OCI-LY1 (cell line): ENCODE measurements around the gene SPINT3.

Source experiments
- H2AFZ ChIP-seq: fragments of 200-600 bp; sonication (generic), shearing (Covaris generic); 2 replicates; pipeline ENCODE4 v1.6.0; 2014; ENCODE audit warnings: antibody characterized with exemption, mild to moderate bottlenecking, low read length
- H3F3A ChIP-seq: fragments of 200-600 bp; sonication (generic), shearing (Covaris generic); 2 replicates; pipeline ENCODE4 v1.6.0; 2014; ENCODE audit warnings: mild to moderate bottlenecking, antibody characterized with exemption, low read length, moderate library complexity; ENCODE audit not compliant: insufficient read depth
- H3K27ac ChIP-seq: fragments of 200-600 bp; sonication (generic); 2 replicates; pipeline ENCODE4 v1.5.1; 2014; ENCODE audit warnings: low read length, mixed run types, mild to moderate bottlenecking, low read depth; ENCODE audit not compliant: poor library complexity, severe bottlenecking
- H3K27me3 ChIP-seq: fragments of 200-600 bp; sonication (generic); 2 replicates; pipeline ENCODE4 v1.6.0; 2014; ENCODE audit warnings: antibody characterized with exemption, mild to moderate bottlenecking, low read length, moderate library complexity; ENCODE audit not compliant: insufficient read depth
- H3K36me3 ChIP-seq: fragments of 200-600 bp; sonication (generic); 2 replicates; pipeline ENCODE4 v1.6.1; 2014; ENCODE audit warnings: mild to moderate bottlenecking, antibody characterized with exemption, low read length, moderate library complexity, mixed read lengths; ENCODE audit not compliant: insufficient read depth
- H3K4me1 ChIP-seq: fragments of 200-600 bp; sonication (generic); 2 replicates; pipeline ENCODE4 v1.5.1; 2014; ENCODE audit warnings: mild to moderate bottlenecking, low read length, moderate library complexity; ENCODE audit not compliant: insufficient read depth, severe bottlenecking
- H3K4me2 ChIP-seq: fragments of 200-600 bp; sonication (generic), shearing (Covaris generic); 2 replicates; pipeline ENCODE4 v1.6.1; 2014; ENCODE audit warnings: low read length
- H3K4me3 ChIP-seq: fragments of 200-600 bp; sonication (generic); 2 replicates; pipeline ENCODE4 v1.5.1; 2014; ENCODE audit warnings: low read length, low read depth, mild to moderate bottlenecking, mixed read lengths; ENCODE audit not compliant: poor library complexity, severe bottlenecking
- H3K79me2 ChIP-seq: fragments of 200-600 bp; shearing (Covaris generic); 2 replicates; pipeline ENCODE4 v1.6.1; 2016; ENCODE audit warnings: mixed run types, low read length, mixed read lengths; ENCODE audit not compliant: insufficient read depth
- H3K9ac ChIP-seq: fragments of 200-600 bp; sonication (generic), shearing (Covaris generic); 2 replicates; pipeline ENCODE4 v1.6.1; 2014; ENCODE audit warnings: mild to moderate bottlenecking, low read length, mixed read lengths
- H3K9me2 ChIP-seq: fragments of 200-600 bp; sonication (generic), shearing (Covaris generic); 2 replicates; pipeline ENCODE4 v1.6.1; 2014; ENCODE audit warnings: low read depth, mild to moderate bottlenecking, low read length, mixed read lengths
- H3K9me3 ChIP-seq: fragments of 200-600 bp; shearing (Covaris generic); 2 replicates; pipeline ENCODE4 v1.6.1; 2014; ENCODE audit warnings: low read length, mixed read lengths
- H4K20me1 ChIP-seq: fragments of 200-600 bp; sonication (generic), shearing (Covaris generic); 2 replicates; pipeline ENCODE4 v1.6.0; 2016; ENCODE audit warnings: mild to moderate bottlenecking, low read length; ENCODE audit not compliant: insufficient read depth
- CTCF ChIP-seq: fragments of 200-600 bp; sonication (generic), shearing (Covaris generic); IDR thresholded peaks from 2 replicates; pipeline ENCODE4 v1.5.1; 2017; ENCODE audit warnings: mild to moderate bottlenecking, antibody characterized with exemption, low read length, moderate library complexity, mixed read lengths
- EZH2 ChIP-seq: fragments of 200-600 bp; sonication (generic), shearing (Covaris generic); IDR thresholded peaks from 2 replicates; pipeline ENCODE4 v1.8.0; 2017; ENCODE audit warnings: borderline replicate concordance, mixed run types, mild to moderate bottlenecking, antibody characterized with exemption, low read length, moderate library complexity, mixed read lengths

SPINT3 gene

DNA sequence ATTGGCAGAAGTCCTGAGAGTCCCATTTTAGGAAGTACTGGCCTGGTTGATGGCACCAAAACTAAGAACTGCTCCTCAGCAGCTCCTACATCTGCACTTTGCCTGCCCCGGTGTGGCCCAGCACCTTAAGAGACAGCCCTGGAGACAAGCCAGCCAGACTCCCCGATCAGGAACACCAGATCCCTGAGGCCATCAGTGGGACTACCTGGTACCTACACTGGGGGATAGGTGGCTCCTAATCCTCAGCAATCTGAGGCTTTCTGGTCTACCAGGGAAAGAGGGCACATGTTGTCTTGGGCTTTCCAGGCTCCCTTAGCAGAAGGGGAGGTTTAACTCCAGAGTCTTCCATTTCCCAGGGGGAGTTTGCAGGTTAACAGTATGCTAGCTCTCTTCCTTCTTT lies 24.0 kb upstream of the SPINT3 start, which contains the start of gene WFDC6:
Gene WFDC6, minus strand, starts transcription at position 101 of the 400 bp plus-strand sequence. Its CDS starts 75 bp downstream, at position 26.
- Histone ChIP-seq H3K27me3 (0 out of 2 replicates have a peak, but pooled peaks cover 3% of the 10 kb centered on the region), H3F3A (no peaks in the 10 kb centered on the region), H3K4me1 (no peaks in the 10 kb centered on the region)

GRCh38 chr20:45538209-45538799 lies 22.9 kb upstream of the SPINT3 start:
- H3K4me3 ChIP-seq, result no peak overlapping the region
- H3K36me3 ChIP-seq, result no peaks in the 10 kb centered on the region
- no peaks in the 10 kb centered on the region for H3K4me1 ChIP-seq
- H3K79me2 ChIP-seq, result no peaks in the 10 kb centered on the region
- H3F3A ChIP-seq, result no peaks in the 10 kb centered on the region
- H3K27me3 ChIP-seq, result 0 out of 2 replicates have a peak, but pooled peaks cover 3% of the 10 kb centered on the region
- H3K27ac ChIP-seq, result no peak overlapping the region
- H3K9me3 ChIP-seq, result no peaks in the 10 kb centered on the region
- H3K9ac ChIP-seq, result no peak overlapping the region
- H2AFZ ChIP-seq, result no peak overlapping the region
- TF ChIP-seq CTCF (peak; percentile 10; the same call in 1 of the 2 replicates), EZH2 (no peak)
- H3K4me2 ChIP-seq, result no peak overlapping the region
- no peaks in the 10 kb centered on the region for H4K20me1 ChIP-seq
- H3K9me2 ChIP-seq, result no peaks in the 10 kb centered on the region

More for the DNA sequence above, 24.0 kb upstream of the SPINT3 start, which contains the start of gene WFDC6:
- TF ChIP-seq CTCF, result no peak
- no peak for TF ChIP-seq EZH2
- Histone ChIP-seq H3K9me3 (no peaks in the 10 kb centered on the region), H3K9ac (no peak within 1 kb of the TSS), H3K27ac (no peak within 1 kb of the TSS), H2AFZ (no peak within 1 kb of the TSS), H3K4me2 (no peak within 1 kb of the TSS), H4K20me1 (no peaks in the 10 kb centered on the region), H3K79me2 (no peaks in the 10 kb centered on the region), H3K9me2 (no peaks in the 10 kb centered on the region), H3K36me3 (no peaks in the 10 kb centered on the region), H3K4me3 (no peak within 1 kb of the TSS)

DNA sequence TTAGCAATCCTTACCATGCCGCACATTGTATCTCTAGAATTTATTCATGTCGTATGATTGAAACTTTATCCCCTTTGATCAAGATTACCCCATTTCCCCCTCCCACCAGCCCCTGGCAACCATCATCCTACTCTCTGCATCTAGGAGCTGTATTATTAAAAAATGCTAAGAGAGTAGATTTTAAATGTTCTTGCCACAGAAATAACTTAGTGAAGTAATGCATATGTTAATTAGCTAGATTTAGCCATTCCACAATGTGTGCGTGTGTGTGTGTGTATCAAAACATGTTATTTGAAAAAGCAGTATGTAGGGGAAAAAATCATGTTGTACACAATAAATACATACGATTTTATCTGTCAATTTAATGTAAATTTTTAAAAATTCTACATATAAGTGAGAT lies 11.9 kb upstream of the SPINT3 start:
- H3K79me2 ChIP-seq, result no peaks in the 10 kb centered on the region
- H4K20me1 ChIP-seq, result no peaks in the 10 kb centered on the region
- no peak overlapping the region for H3K27ac ChIP-seq
- no peak overlapping the region for H2AFZ ChIP-seq
- H3K27me3 ChIP-seq, result no peaks in the 10 kb centered on the region
- no peak overlapping the region for H3K9ac ChIP-seq
- no peak for TF ChIP-seq EZH2
- no peak for TF ChIP-seq CTCF
- H3K4me3 ChIP-seq, result no peak overlapping the region
- H3K4me2 ChIP-seq, result no peak overlapping the region
- H3K36me3 ChIP-seq, result no peaks in the 10 kb centered on the region
- no peaks in the 10 kb centered on the region for H3K9me3 ChIP-seq
- no peaks in the 10 kb centered on the region for H3K9me2 ChIP-seq
- H3K4me1 ChIP-seq, result no peaks in the 10 kb centered on the region
- no peaks in the 10 kb centered on the region for H3F3A ChIP-seq
